Limb (tissue), 2 donors: Measurements from ENCODE around the gene SPTBN5.
"Not testable (repeated sequence)": the region's sequence is repeated elsewhere in the genome, so short reads cannot be mapped to it uniquely, and the experiment has no call there.

ENCODE experiments used
- DNase-seq, 2 donors: peaks; one replicate each; pipeline ENCODE4 v3.0.0-alpha.2; 2016; ENCODE audit errors: extremely low spot score in 2 of 2

The SPTBN5 gene

GRCh38 chr15:41848631-41849030 is 45.2 kb downstream of the SPTBN5 start:
- DNase-seq, result no peak

GRCh38 chr15:41847981-41848380 is 45.9 kb downstream of the SPTBN5 start:
- no peak for DNase-seq

GRCh38 chr15:41847206-41847605 is 46.6 kb downstream of the SPTBN5 start:
- DNase-seq, result no peak

GRCh38 chr15:41844814-41845213 is 49.0 kb downstream of the SPTBN5 start:
- no peak for DNase-seq

GRCh38 chr15:41843571-41843970 is 50.3 kb downstream of the SPTBN5 start:
- DNase-seq, result no peak

GRCh38 chr15:41842229-41842628 is 51.6 kb downstream of the SPTBN5 start:
- no peak for DNase-seq

GRCh38 chr15:41841131-41841530 is 52.7 kb downstream of the SPTBN5 start:
- DNase-seq, result no peak

GRCh38 chr15:41840673-41841072 is 53.2 kb downstream of the SPTBN5 start:
- no peak for DNase-seq

- no peak for DNase-seq
Observed at GRCh38 chr15:41839781-41840491, 53.9 kb downstream of the SPTBN5 start.

- no peak for DNase-seq
Observed at GRCh38 chr15:41838400-41838897, 55.4 kb downstream of the SPTBN5 start, which contains the start of gene PLA2G4B. Gene PLA2G4B, plus strand, starts transcription at chr15:41838847. Its CDS starts 67 bp downstream, at chr15:41838914.

GRCh38 chr15:41836713-41837454 is 57.0 kb downstream of the SPTBN5 start:
- no peak for DNase-seq

- DNase-seq, result no peak
Observed at GRCh38 chr15:41836073-41836472, 57.8 kb downstream of the SPTBN5 start.

GRCh38 chr15:41834096-41834495 is 59.8 kb downstream of the SPTBN5 start:
- DNase-seq, result no peak

GRCh38 chr15:41832875-41833274 is 61.0 kb downstream of the SPTBN5 start:
- DNase-seq, result no peak

GRCh38 chr15:41832208-41832607 is 61.6 kb downstream of the SPTBN5 start:
- no peak for DNase-seq

GRCh38 chr15:41831291-41831690 is 62.6 kb downstream of the SPTBN5 start:
- DNase-seq, result not testable (repeated sequence)

GRCh38 chr15:41829959-41830646 is 63.8 kb downstream of the SPTBN5 start:
- no peak for DNase-seq

- no peak for DNase-seq
Observed at GRCh38 chr15:41828807-41829141, 65.1 kb downstream of the SPTBN5 start.

- peak; percentile 88 to 98 for DNase-seq
Observed at GRCh38 chr15:41827880-41828806, 65.7 kb downstream of the SPTBN5 start, which contains the start of gene JMJD7. Gene JMJD7, plus strand, starts transcription at chr15:41828092. Its CDS starts 33 bp downstream, at chr15:41828125.

- DNase-seq, result no peak
Observed at GRCh38 chr15:41827290-41827879, 66.5 kb downstream of the SPTBN5 start.
